ENCODE data around the gene RPL29.

The RPL29 gene

DNA sequence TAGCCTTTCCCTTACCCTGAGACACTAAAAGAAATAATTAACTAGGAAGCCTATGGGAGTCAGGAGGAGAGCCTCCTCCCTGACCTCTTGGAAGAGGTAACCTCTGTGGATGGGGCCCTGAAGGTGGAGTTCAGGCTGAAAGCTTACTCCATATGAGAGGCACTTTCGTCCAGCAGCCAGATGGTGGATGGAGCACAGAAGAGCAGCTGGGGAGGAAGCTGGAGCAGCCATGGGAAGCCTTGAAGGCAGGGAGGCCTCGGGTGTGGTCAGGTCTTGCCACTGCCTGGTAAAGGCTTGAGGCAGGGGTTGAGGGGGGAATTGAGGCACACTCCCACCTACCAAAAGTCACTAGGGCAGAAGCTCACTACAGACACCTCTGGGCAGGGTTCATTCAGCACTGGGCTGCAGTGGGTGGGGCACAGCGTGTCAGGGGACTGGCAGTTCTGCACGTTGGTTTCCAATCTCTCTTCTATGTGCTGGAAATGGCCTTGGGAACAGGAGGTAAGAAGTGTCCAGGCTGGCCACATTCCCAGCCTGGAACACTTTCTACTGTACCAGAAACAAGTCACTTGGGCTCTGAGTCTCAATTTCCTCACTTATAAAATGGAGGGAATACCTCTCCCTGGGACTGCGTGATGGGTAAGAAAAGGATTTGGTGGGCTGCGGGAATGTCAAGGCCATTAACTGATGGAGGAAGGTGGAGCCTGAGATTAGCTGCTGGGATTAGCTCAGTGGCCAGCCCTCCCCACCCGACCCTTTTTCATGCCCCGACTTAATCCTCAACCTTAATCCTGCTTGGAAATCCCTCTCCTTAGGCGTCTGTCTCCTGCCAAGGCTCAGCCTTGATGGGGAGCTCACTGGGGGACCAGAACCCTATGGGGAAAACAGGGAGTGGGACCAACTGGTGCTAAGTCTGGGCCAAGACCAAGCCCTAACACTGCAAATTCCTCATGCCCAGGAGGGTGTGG, 33.8 kb downstream of the RPL29 start:
- DNase-seq = no peak

DNA sequence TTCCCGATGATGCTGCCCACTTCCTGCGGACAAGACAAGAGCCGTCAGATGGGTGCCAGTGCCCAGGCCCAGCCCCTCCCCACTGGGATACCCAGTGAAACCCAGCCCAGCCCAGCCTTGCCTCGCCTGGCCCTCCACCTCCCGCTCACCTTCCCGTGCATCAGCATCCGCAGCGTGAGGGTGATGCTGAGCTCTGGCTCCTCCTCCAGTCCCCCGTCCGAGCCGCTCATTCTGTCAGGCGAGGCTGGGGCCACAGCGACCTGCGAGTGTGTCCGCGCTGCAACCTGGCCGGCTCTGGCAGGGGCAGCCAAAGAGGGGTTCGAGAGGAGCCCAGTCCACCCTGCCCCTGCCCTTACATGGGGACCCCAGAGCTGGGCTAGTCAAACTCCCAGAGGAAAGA, 34.7 kb downstream of the RPL29 start:
- no peak for DNase-seq

DNA sequence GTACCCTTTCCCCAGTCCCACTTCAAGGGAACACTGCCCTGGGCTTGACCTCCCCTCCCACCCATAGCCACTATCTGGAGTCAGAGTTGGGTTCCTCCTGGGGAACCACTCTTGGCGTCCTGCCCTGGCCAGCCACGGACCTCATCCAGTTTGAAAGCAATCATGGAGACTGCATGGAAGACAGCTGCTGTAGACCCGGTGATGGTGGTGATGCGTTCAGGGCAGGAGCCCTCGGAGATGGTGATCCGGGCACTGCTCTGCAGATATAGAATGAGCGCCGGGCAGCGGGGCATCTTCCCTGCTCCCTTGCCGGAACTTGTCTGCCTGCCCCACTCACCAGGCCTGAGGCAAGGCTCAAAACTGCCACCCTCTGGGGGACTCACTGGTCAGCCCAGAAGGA, 35.3 kb downstream of the RPL29 start:
- no peak for DNase-seq

DNA sequence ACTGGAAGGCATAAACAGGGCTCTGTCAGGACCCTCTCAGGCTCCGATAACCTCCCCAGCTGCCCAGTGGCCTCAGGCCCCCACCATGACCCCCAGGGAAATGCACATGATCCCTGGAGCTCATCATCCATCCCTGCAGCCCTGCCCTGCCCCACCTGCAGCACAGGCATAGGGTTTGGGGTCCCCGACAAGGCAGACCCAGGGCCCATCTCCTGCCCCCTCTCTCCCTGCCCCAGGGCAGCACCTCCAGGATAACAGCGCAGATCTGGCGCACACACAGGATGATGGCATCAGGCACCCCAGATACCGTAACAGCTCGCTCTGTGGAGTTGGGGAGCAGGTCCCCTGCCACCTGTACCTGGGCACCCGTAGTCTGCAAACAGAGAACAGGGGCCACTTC, 36.0 kb downstream of the RPL29 start:
- DNase-seq = no peak

DNA sequence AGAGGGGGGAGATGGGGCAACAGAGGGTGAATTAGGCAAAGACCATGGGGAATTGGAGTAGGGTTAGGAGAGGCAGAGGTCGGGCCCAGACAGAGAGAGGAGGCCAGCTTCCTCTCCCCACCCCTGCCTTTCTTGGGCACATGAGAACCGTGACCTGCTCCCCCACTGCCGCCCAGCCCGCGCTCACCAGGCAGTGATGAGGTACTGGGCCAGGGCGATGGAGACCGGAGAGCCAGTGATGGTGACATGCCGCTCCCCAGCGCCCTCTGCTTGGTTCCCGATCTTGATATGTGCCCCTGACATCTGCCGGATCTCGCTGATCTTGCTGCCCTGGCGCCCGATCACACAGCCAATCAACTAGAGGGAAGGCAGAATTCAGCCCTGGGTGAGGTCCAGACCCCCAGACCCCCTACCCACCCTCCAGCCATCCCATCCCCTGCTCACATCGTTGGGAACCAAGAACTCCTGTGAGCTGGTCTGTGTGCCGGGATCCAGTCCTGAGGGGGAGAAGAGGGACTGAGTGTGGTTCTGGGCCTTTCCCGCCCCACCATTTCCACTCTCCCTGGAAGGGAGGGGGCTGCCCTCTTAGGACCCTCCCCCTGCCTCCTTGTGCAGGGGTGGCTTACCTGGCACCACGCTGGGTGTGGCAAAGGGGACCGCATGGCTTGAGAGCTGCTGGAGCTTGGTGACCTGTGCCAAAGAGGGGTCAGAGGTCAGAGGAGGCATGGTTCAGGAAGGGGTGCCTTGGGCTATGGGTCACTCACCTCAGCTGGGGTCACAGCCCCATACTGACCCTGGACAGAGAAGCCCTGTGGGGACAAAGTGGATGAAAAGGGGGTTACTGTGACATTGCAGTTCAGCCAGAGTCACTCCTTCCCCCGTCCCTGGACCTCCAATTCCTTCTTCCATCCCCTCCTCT, 36.8 kb downstream of the RPL29 start:
- no peak for DNase-seq

DNA sequence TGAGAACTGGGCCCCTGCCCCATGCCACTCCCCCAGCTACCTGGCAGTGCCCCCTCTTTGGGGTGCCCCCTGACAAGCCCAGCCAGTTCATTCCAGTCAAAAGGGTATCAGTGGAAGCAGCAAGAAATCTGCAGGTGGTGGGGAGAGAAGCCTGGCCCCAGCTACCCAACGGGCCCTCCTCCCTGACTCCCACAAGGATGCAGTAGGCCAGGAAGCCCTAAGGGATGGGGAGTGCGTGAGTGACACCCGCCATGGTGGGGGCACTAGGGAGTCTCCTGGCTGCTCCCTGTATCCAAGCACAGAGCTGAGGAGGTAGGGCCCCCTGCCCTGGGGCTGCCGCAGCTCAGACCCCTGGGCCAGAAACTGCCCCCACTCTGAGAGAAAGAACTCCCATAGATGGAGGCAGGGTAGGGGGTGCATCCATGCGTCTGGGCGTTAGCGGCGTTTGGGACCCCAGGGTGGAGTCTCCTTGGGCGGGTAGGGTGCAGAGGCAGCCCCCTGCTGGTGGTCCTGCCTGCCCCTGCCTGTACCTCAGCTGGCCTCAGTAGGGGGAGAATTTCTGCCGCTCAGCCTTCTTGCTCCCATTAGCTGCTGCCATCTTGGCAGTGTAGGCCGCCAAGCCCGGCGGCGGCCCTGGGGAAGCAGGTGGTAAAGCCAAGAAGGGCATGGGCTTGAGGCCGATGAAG, 38.0 kb downstream of the RPL29 start:
- no peak for DNase-seq

DNA sequence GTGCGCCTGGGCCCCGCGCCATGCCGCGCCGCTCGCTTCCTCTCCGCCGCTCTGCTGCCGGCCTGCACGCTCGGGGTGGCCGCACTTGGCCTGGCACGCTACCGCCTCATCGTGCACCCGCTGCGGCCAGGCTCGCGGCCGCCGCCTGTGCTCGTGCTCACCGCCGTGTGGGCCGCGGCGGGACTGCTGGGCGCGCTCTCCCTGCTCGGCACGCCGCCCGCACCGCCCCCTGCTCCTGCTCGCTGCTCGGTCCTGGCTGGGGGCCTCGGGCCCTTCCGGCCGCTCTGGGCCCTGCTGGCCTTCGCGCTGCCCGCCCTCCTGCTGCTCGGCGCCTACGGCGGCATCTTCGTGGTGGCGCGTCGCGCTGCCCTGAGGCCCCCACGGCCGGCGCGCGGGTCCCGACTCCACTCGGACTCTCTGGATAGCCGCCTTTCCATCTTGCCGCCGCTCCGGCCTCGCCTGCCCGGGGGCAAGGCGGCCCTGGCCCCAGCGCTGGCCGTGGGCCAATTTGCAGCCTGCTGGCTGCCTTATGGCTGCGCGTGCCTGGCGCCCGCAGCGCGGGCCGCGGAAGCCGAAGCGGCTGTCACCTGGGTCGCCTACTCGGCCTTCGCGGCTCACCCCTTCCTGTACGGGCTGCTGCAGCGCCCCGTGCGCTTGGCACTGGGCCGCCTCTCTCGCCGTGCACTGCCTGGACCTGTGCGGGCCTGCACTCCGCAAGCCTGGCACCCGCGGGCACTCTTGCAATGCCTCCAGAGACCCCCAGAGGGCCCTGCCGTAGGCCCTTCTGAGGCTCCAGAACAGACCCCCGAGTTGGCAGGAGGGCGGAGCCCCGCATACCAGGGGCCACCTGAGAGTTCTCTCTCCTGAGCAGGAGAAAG, 39.6 kb downstream of the RPL29 start:
- peak; percentile 57 for DNase-seq

DNA sequence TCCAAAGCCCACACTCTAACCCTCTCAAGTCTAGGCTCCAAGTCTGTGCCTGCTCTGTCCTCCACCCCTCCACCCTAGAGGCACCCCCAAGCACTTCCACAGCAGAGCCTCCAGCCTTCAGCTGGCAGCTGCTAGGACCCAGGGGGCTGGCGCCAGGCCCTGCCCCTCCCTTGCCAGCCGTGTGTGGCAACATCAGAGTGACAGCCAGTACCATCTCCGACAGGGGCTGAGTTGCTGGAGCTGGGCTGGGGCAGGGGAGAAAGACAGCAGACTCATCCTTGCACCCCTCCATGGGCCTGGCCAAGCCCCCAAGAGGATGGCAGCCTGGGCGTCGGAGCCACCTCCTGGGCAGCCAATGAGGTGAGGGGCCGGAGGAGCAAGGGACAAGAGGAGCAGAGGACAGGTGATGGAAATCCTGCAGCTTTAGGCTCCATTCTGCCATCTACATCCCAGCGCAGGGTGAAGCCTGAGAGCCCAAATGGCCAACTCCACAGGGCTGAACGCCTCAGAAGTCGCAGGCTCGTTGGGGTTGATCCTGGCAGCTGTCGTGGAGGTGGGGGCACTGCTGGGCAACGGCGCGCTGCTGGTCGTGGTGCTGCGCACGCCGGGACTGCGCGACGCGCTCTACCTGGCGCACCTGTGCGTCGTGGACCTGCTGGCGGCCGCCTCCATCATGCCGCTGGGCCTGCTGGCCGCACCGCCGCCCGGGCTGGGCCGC, 40.4 kb downstream of the RPL29 start, which contains the start of gene GPR62:
TSS of gene GPR62 (plus strand) at position 207 of the 718 bp plus-strand sequence. CDS start at position 479, 272 bp downstream.
- DNase-seq = no peak

DNA sequence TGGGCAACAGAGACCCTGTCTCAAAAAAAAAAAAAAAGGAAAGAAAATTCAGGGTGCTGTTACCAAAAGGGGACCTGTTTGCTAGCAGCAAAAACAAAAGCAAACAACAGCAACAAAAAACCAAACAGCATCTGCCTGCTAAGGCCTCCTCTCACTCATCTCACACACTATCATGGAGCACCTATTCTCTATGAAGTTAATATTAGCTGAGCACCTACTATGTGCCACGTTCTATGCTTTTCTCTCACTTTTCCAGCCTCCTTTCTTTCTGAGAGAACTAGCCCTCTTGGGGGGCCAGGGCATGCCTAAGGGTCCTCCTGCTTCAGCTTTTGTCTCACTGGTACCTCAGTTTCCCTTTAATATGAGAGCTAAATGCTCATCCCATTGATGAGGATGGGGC, 41.0 kb downstream of the RPL29 start:
- DNase-seq = no peak

DNA sequence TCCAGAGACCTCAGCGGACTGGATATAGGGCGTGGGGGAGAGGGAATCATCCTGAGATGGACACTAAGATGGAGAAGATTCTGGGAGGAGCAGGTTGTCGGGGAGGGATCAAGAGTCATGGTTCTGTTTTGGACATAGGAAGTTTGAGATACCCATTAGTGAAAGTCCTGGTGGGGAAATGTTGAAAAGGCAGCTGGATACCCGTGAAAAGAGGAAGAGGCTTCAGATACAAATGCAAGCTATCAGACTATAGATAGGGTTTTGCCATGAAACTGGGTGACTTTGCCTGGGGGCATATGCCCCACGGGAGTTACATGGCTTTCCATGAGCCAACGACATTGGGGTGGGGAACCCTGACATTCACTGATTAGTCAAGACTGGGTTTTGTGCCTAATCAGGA, 41.6 kb downstream of the RPL29 start:
- no peak for DNase-seq

DNA sequence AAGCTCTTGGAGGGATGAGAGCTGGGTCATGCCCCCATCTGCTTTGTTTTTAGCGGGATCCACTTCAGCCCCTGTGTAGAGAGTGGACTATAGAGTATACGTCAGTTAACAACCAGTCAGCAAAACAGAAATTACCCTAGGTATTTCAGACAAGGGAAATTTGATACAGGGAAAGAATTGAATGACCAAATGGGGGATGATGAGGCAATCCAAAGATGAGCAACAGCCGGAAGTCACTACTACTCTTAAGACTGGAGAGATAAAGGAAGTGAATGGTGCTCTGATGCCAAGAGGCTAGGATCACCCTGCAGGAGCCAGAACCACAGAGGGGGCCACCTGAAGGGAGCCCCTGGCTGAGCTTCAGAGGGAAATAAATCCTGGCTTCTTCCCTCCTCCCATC, 42.2 kb downstream of the RPL29 start:
- no peak for DNase-seq

DNA sequence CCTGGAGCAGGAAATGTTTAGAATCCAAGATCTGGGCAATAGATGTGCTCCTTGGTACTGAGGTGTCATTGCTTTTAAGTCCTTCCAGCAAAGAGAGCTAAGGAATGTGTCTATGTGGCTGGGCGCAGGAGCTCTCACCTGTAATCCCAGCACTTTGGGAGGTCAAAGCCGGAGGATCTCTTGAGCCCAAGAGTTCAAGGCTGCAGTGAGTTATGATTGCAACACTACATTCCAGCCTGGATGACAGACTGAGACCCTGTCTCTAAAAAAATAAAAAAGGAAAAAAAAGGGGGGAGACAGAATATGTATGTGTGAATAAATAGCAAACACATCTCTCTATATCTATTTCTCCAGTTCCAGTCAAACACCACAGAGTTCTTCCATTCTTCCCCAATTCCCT, 44.8 kb downstream of the RPL29 start:
- no peak for DNase-seq

DNA sequence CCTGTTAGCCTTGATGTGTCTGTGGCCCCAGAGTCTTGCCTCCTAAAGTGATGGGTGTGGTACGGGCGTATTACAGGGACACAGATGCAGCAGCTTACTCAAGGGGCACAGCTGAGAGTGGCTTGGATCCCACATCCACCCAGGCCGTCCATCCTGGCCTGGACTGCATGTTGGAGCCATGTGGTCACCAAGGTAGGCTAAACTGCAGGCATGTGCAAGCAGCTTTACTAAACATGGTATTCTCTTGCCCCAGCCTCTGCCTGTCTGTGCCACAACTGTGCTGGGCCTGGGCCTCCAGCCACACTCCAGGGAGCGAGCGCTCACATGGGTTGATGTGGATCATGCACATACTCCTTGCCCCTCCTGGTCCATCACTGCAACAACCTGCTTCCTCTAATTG, 46.6 kb downstream of the RPL29 start:
- no peak for DNase-seq

DNA sequence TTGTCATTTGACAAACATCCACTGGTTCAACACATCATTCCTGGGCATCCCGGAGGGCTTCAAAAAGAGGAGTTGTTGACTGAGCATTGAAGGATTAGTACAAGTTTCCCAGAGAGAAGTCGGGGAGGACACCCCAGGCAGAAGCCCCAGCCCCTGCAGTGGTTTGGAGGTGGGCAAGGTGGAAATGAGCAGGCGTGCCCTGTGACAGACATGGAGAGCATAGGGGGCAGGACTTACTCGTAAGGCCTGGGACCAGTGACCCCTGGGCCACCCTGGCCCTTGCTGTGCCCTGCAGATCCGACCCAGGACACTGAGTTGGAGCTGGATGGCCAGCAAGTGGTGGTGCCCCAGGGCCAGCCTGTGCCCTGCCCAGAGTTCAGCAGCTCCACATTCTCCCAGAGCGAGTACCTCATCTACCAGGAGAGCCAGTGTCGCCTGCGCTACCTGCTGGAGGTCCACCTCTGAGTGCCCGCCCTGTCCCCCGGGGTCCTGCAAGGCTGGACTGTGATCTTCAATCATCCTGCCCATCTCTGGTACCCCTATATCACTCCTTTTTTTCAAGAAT, 47.6 kb downstream of the RPL29 start:
- no peak for DNase-seq

DNA sequence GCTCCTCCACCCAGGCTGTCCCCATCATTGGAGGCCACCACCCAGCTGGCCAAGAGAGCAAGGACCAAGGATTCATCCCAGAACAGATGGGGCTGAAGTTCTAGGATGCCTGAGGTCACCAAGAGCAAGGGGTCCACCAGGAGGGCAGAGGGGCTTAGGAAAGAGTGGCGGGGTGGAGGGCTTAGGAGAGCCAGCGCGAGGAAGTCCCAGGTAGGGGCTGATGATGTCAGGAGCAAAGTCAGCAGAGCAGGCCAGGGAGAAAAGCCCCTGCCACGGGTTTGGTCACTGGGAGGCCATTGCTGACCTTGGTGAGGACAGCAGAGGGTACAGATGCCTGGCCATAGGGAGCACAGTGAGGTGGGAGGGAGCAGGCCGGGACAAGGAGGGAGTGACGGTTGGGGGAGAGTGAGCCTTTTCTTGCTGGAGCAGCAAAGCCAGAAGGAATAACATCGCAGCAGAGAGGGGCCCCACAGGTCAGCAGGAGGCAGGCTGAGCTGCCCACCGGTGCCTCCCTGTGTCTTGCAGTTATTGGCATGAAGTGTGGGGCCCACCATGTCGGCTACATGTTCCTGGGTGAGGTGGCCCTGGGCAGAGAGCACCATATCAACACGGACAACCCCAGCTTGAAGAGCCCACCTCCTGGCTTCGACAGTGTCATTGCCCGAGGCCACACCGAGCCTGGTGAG, 48.3 kb downstream of the RPL29 start:
- DNase-seq = no peak

DNA sequence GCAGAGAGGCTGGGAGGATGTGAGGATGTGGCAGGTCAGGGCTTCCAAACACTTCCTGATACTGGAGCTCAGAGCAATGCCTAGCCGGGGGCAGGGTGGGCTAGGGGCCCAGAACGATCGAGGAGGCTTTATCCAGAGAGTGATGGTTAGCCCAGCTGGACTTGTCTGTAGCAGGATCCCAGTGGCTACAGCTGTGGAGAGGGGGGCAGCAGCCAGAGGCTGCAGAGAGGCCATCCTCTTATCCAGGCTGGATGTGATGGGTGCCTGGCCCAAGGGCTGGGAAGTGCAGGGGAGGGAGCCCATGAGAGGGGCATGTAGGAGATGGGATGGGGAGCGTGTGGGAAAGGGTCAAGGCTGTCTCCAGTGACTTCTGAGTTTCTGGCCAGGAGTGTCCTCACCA, 48.9 kb downstream of the RPL29 start:
- no peak for DNase-seq

DNA sequence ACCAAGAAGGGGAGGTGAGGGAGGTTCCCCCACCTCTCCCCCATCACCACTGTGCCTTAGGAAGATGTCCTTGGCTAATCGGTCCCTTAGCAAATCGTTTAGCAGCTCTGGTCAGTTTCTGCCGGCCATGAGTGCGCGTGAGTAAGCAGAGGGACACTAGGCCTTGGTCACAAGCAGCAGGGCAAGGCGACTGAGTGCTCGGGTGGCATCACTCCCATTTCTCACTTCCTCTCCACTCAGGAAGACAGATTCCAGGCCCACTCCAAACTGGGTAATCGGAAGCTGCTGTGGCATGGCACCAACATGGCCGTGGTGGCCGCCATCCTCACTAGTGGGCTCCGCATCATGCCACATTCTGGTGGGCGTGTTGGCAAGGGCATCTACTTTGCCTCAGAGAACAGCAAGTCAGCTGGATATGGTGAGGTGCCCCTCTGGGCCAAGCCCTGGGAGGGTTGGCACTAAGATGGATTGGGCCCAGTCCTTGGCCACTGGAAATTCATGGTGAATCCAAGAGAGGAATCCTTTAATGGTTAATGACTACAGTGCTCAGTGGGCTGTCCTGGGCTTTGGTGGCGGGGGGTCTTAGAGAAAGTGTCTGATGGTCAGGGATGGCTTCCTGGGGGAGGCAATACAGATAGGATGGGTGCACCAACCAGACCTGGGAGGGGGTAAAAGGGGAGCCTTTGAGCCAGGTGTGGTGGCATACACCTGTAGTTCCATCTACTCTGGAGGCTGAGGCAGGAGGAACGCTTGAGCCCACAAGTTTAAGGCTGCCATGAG, 49.6 kb downstream of the RPL29 start:
- DNase-seq = no peak

DNA sequence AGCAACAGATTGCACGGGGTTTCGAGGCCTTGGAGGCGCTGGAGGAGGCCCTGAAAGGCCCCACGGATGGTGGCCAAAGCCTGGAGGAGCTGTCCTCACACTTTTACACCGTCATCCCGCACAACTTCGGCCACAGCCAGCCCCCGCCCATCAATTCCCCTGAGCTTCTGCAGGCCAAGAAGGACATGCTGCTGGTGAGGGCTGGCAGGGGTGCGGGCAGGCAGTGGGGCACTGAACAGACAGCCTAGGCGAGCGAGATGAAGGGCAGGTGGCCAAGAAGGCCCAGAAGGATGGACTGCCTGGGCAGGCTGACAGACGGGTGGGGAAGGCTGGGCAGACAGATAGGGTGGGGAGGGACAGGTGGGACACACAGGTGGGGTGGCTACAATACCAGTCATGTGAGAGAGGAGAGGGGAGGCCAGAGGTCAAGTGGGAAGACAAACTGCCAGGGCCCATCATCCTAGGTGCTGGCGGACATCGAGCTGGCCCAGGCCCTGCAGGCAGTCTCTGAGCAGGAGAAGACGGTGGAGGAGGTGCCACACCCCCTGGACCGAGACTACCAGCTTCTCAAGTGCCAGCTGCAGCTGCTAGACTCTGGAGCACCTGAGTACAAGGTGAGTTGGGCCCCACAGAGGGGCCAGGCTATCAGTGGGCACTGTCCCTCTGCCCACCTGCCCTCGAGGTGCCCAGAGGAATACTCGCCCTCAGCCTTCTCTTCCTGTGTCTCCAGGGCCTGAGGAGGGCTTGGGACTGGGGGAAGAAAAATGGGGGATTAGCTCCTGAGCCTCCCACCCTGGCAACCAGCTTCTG, 50.5 kb downstream of the RPL29 start:
- DNase-seq = no peak

Data from activated CD4-positive, alpha-beta T cell treated with anti-CD3 and anti-CD28 coated beads for 48 hours (primary cell).